Astrocyte (in vitro differentiated cells and primary cell): ENCODE data around the gene MBNL1.

Source experiments
- EZH2 ChIP-seq: IDR thresholded peaks from 2 replicates; pipeline ENCODE4 v1.6.1; 2012; ENCODE audit warnings: mild to moderate bottlenecking, low read length, inconsistent platforms; ENCODE audit not compliant: insufficient read depth
- TF ChIP-seq, protein P1 (sequence below): IDR thresholded peaks from 2 replicates; pipeline ENCODE4 v1.5.1; 2011; ENCODE audit warnings: low read depth, mild to moderate bottlenecking, inconsistent platforms, low read length, moderate library complexity; ENCODE audit not compliant: insufficient read depth

DNA sequence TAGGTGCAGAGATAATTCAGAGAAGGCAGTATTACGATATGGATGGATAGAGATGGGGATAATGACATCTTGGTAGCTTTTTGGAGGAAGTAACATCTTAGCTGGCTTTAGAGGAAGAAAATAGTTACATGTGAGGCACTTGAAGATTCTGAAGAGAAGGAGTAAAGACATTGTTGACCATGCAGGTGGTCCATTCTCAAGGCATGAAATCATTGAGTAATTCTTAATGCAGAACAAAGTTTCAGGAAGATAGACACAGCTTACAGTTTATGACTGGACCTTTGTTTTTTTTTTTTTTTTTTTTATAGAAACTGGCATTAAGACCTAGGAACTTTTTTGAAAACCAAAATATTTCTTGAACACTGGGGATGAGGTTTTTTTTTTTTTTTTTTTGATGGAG, 28.2 kb downstream of the MBNL1 start:
- TF ChIP-seq, protein P1, sequence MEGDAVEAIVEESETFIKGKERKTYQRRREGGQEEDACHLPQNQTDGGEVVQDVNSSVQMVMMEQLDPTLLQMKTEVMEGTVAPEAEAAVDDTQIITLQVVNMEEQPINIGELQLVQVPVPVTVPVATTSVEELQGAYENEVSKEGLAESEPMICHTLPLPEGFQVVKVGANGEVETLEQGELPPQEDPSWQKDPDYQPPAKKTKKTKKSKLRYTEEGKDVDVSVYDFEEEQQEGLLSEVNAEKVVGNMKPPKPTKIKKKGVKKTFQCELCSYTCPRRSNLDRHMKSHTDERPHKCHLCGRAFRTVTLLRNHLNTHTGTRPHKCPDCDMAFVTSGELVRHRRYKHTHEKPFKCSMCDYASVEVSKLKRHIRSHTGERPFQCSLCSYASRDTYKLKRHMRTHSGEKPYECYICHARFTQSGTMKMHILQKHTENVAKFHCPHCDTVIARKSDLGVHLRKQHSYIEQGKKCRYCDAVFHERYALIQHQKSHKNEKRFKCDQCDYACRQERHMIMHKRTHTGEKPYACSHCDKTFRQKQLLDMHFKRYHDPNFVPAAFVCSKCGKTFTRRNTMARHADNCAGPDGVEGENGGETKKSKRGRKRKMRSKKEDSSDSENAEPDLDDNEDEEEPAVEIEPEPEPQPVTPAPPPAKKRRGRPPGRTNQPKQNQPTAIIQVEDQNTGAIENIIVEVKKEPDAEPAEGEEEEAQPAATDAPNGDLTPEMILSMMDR, result no peak
- no peak for TF ChIP-seq EZH2
